ENCODE data around the gene PNMT.

The PNMT gene

DNA sequence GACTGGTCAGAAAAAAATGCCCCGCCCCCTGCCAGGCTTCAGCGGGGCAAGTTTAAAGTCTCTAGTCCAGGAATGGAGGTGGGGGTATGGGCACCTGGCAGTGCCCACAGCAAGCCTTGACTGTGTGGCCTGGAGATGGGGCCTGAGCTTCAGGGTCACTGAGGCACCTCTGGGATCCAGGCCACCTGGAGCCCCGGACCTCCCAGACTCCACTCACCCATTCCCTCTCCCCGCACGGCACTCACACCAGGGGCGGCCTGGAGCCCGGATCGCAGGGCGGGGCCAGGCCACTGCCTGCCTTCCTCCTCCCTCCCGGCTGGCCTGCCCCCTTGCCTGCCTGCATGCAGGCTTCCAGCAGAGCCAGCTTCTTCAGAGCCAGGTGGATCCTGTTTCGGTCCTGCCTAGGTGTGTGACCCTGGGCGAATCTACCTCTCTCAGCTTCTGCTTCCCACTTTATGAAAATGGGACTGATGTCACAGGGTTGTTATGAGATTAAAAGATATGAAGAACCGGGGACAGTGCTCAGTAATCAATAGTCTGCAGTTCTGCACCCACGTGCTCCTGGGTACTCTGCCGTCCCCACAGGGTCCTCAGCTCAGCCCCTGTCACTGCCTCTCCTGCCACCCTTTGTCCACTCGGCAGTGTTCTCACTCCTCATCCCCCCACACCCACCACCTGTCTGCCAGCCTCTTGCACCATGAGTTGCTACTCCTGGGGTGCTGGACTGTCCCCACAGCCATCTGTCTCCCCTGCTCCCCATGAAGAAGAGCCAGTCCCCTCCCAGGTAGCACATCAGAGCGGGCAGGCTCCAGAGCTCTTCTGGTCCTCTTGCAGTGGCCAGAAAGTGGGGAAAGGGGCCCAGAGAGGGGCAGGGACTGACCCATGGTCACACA lies 4.3 kb upstream of the PNMT start:
- no peak for DNase-seq
- peaks cover 10 to 15% of the 10 kb centered on the region in 2 donors for H3K4me1 Mint-ChIP-seq (ENCODE audit: low read depth in 2 of 2)
- peaks cover 10 to 24% of the 10 kb centered on the region in 2 donors for H3K27me3 Mint-ChIP-seq
- H3K4me3 Mint-ChIP-seq: no peak overlapping the region
- ATAC-seq (replicated peaks): no peak
- no peaks in the 10 kb centered on the region for H3K9me3 Mint-ChIP-seq
- peak overlapping the region; percentile 52 to 57 for H3K27ac Mint-ChIP-seq
- H3K36me3 Mint-ChIP-seq (ENCODE audit: insufficient read depth): peaks cover 11% of the 10 kb centered on the region

- peaks cover 10 to 32% of the 10 kb centered on the region in 2 donors for H3K27me3 Mint-ChIP-seq
- DNase-seq: no peak
- peak within 1 kb of the TSS; percentile 27 to 56 for H3K4me3 Mint-ChIP-seq
- no peaks in the 10 kb centered on the region for H3K9me3 Mint-ChIP-seq
- no peak for ATAC-seq (replicated peaks)
- H3K27ac Mint-ChIP-seq: peak within 1 kb of the TSS; percentile 52 to 57
- H3K36me3 Mint-ChIP-seq (ENCODE audit: insufficient read depth): peaks cover 9% of the 10 kb centered on the region
- peaks cover 10 to 15% of the 10 kb centered on the region in 2 donors for H3K4me1 Mint-ChIP-seq (ENCODE audit: low read depth in 2 of 2)
Measured at GRCh38 chr17:39664581-39665561, 3.4 kb upstream of the PNMT start, which contains the start of gene TCAP. Gene TCAP, plus strand, starts transcription at chr17:39665349. Its CDS starts 11 bp downstream, at chr17:39665360.

- peaks cover 10 to 38% of the 10 kb centered on the region in 2 donors for H3K27me3 Mint-ChIP-seq
Measured at GRCh38 chr17:39665642-39666224, 2.5 kb upstream of the PNMT start.

GRCh38 chr17:39666231-39666600 lies 2.0 kb upstream of the PNMT start:
- Mint-ChIP-seq H3K9me3 (no peaks in the 10 kb centered on the region), H3K27me3 (peaks cover 10 to 38% of the 10 kb centered on the region in 2 donors), H3K4me1 (ENCODE audit: low read depth in 2 of 2) (peaks cover 10 to 15% of the 10 kb centered on the region in 2 donors), H3K36me3 (ENCODE audit: insufficient read depth) (peaks cover 9% of the 10 kb centered on the region), H3K4me3 (peak overlapping the region; percentile 27 to 56), H3K27ac (peak overlapping the region in 1 of 2 donors; percentile 44)
- ATAC-seq (replicated peaks) (no peak), DNase-seq (no peak)

More at GRCh38 chr17:39665642-39666224, 2.5 kb upstream of the PNMT start:
- ATAC-seq (replicated peaks) (no peak), DNase-seq (no peak)
- Mint-ChIP-seq H3K36me3 (ENCODE audit: insufficient read depth) (peaks cover 9% of the 10 kb centered on the region), H3K27ac (peak overlapping the region in 1 of 2 donors; percentile 44), H3K9me3 (no peaks in the 10 kb centered on the region), H3K4me3 (peak overlapping the region; percentile 27 to 56), H3K4me1 (ENCODE audit: low read depth in 2 of 2) (peaks cover 10 to 15% of the 10 kb centered on the region in 2 donors)

DNA sequence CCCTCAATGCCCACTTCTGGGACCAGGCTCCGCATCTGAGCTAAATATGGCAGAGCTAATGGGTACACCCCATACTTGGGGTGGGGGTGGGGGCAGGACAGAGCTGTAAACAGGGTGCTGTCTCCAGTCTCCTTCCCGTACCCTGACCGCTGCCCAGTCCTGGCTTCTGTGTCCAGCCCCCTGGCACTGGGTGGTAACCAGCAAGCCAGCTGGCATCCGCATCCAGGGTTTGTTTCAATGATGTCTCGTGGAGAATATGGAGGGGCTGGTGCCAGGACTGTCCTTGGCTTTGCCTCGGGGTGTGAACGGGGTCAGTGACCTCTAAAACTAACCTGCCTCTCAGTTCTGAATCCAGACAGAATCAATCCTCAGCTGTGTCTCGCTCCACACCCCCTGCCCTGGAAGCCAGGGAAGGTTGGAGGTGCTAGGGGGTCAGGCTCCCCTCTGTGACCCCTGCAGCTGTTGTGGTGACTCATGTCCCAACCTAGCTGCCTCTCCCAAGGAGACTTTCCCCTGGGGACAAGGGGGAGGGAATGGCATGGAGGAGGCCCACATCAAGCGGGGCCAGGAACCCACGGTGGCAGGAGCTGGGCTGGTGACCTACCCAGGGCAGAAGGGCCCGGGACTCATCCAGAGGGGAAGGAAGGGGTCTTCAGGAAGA lies 1.5 kb upstream of the PNMT start:
- no peaks in the 10 kb centered on the region for H3K9me3 Mint-ChIP-seq
- ATAC-seq (replicated peaks) (no peak), DNase-seq (no peak)

DNA sequence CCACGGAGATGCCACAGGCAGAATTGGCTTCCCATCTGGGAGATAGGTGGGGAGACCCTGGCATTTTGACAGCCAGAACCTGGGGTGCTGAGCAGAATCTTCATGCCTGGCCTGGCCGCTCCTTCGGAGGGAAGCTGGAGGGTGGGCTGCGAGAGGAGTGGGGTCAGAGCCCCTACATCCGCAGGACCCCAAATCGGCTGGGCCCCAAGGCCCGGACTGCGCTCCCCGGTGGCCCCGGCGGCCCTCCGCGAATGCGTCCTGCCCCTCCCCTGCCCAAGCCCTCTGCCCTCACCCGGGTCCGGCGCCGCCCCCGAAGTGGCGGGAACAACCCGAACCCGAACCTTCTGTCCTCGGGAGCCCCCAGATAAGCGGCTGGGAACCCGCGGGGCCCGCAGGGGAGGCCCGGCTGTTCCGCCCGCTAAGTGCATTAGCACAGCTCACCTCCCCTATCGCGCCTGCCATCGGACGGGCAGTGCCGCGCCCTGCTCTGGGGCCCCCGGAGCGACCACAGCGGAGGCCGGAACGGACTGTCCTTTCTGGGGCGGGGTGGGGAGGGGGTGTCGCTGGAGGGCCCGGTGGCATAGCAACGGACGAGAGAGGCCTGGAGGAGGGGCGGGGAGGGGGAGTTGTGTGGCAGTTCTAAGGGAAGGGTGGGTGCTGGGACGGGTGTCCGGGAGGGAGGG lies 850 bp upstream of the PNMT start:
- Mint-ChIP-seq H3K4me3 (peak overlapping the region; percentile 59 to 77), H3K36me3 (ENCODE audit: insufficient read depth) (peaks cover 6% of the 10 kb centered on the region), H3K27me3 (peaks cover 10 to 44% of the 10 kb centered on the region in 2 donors), H3K4me1 (ENCODE audit: low read depth in 2 of 2) (peaks cover 10 to 21% of the 10 kb centered on the region in 2 donors), H3K9me3 (no peaks in the 10 kb centered on the region), H3K27ac (peak overlapping the region in 1 of 2 donors; percentile 44)
- DNase-seq (no peak), ATAC-seq (replicated peaks) (peak; percentile 21)

More for the DNA sequence above, 1.5 kb upstream of the PNMT start:
- Mint-ChIP-seq H3K4me3 (peak overlapping the region; percentile 59 to 68), H3K4me1 (ENCODE audit: low read depth in 2 of 2) (peaks cover 10 to 15% of the 10 kb centered on the region in 2 donors), H3K27me3 (peaks cover 10 to 39% of the 10 kb centered on the region in 2 donors), H3K36me3 (ENCODE audit: insufficient read depth) (peaks cover 9% of the 10 kb centered on the region), H3K27ac (peak overlapping the region in 1 of 2 donors; percentile 44)

DNA sequence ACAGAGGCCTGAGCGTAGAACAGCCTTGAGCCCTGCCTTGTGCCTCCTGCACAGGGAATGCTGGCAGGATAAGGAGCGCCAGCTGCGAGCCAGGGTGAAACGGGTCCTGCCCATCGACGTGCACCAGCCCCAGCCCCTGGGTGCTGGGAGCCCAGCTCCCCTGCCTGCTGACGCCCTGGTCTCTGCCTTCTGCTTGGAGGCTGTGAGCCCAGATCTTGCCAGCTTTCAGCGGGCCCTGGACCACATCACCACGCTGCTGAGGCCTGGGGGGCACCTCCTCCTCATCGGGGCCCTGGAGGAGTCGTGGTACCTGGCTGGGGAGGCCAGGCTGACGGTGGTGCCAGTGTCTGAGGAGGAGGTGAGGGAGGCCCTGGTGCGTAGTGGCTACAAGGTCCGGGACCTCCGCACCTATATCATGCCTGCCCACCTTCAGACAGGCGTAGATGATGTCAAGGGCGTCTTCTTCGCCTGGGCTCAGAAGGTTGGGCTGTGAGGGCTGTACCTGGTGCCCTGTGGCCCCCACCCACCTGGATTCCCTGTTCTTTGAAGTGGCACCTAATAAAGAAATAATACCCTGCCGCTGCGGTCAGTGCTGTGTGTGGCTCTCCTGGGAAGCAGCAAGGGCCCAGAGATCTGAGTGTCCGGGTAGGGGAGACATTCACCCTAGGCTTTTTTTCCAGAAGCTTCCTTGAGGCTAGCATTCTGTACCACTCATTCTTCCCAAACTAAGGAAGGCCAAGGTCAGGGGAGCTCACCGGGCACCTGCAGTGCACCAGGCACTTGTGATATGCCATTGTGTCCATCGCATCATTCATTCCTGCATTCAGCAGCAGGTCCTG lies 1.9 kb downstream of the PNMT start:
- Mint-ChIP-seq H3K9me3 (no peaks in the 10 kb centered on the region), H3K36me3 (ENCODE audit: insufficient read depth) (peaks cover 3% of the 10 kb centered on the region), H3K27me3 (peaks cover 10 to 44% of the 10 kb centered on the region in 2 donors), H3K4me3 (no peak overlapping the region), H3K27ac (no peak overlapping the region), H3K4me1 (ENCODE audit: low read depth in 2 of 2) (peaks cover 11 to 19% of the 10 kb centered on the region in 2 donors)
- ATAC-seq (replicated peaks) (no peak), DNase-seq (no peak)

DNA sequence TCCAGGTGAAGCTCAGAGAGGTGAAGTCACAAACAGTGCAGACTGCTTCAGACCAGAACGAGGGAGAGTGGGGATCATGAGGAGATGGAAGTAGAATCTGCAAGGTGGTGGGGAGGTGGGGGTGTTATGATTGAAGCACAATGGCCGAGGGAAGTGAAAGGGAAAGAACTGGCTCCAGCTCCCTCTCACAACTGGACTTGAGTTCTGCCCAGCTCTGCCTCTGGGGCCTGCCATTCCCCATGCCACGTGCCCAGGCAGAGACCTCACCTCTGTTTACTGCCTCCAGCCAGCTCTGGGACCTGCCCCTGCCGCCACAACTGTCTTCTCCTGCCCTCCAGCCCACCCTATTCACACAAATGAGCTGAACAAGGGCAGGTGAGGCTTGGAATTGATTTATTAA lies 2.5 kb downstream of the PNMT start:
- DNase-seq (no peak), ATAC-seq (replicated peaks) (no peak)
- peaks cover 3% of the 10 kb centered on the region for H3K36me3 Mint-ChIP-seq (ENCODE audit: insufficient read depth)
- H3K27me3 Mint-ChIP-seq: peaks cover 10 to 44% of the 10 kb centered on the region in 2 donors
- H3K9me3 Mint-ChIP-seq: no peaks in the 10 kb centered on the region
- H3K27ac Mint-ChIP-seq: no peak overlapping the region
- peaks cover 17 to 23% of the 10 kb centered on the region in 2 donors for H3K4me1 Mint-ChIP-seq (ENCODE audit: low read depth in 2 of 2)
- H3K4me3 Mint-ChIP-seq: no peak overlapping the region

DNA sequence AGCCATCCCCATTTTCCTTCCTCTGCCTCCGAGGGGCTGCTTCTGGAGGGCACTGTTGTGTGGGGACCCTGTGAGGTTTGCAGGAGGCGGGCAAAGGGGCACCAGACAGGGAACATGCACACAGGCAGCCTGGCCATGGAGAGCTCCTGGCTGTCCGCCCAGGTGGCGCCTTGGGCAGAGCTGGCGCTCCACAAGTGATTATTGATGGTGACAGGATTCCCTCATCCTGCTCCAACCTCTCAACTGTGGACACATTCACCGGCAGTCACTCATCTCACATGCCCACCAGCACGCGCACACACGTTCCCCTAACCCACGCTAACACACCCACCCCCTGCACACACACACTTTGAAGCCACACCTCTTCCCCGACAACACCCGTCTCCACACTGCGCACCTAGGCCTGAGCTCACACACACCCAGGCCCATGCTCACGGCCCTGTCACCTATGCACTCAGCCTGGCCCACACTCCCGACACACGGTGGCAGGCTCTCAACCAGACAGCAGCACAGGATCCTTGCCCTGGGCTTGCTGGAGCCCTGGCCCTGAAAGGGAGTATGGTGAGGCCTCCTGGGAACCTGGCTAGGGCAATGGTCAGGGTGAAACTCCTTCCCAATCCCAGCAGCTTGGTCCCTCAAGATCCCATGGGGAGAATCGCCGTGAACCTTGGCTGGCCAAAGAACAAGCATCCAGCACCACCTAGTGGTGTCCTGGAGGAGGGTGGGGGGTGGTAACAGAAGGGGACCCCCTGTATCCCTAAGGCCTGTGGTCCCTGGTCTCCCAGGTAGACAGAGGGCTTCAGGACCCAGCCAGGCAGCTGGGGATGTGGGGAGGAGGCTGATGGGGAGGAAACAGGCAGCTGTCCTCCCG lies 3.6 kb downstream of the PNMT start:
- H3K36me3 Mint-ChIP-seq (ENCODE audit: insufficient read depth): peaks cover 3% of the 10 kb centered on the region
- H3K4me3 Mint-ChIP-seq: no peak overlapping the region
- H3K9me3 Mint-ChIP-seq: no peaks in the 10 kb centered on the region
- ATAC-seq (replicated peaks) (no peak), DNase-seq (no peak)
- peaks cover 5 to 33% of the 10 kb centered on the region in 2 donors for H3K27me3 Mint-ChIP-seq
- peaks cover 29 to 31% of the 10 kb centered on the region in 2 donors for H3K4me1 Mint-ChIP-seq (ENCODE audit: low read depth in 2 of 2)
- H3K27ac Mint-ChIP-seq: no peak overlapping the region

- Mint-ChIP-seq H3K9me3 (no peaks in the 10 kb centered on the region), H3K27me3 (peaks cover 5 to 29% of the 10 kb centered on the region in 2 donors), H3K36me3 (ENCODE audit: insufficient read depth) (peaks cover 3% of the 10 kb centered on the region), H3K4me3 (no peak overlapping the region), H3K27ac (no peak overlapping the region), H3K4me1 (ENCODE audit: low read depth in 2 of 2) (peaks cover 37 to 38% of the 10 kb centered on the region in 2 donors)
- no peak for DNase-seq
- ATAC-seq (replicated peaks): no peak
Measured at GRCh38 chr17:39672522-39673334, 4.5 kb downstream of the PNMT start.
